ENCODE data around the gene SNTG2. TPM values are rescaled to one million over a fixed set of nuclear protein-coding genes. Genes with fewer than 3 reads are reported as not detected.

The SNTG2 gene
- total and polyA plus RNA-seq, 4 donors: not detected

DNA sequence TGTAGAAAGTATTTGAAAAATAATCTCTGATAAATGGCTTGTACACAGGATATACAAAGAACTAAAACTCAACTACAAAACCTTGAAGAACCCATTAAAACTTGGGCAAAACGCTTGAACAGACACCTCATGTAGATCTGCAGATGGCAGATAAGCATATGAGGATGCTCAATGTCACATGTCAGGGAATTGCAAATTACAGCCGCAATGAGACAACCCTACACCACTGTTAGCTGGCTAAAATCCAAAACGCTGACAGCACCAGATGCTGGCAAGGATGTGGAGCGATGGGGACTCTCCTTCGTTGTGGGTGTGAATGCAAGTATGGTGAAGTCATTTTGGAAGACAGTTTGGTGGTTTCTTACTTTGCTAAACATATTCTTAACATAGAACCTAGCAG lies 53.7 kb downstream of the SNTG2 start:
- 60% methylated on average over 5 of the region's 5 CpGs for WGBS

GRCh38 chr2:1010415-1010930 lies 59.8 kb downstream of the SNTG2 start:
- peaks cover 0 to 3% (median 0%) of the 10 kb centered on the region in 4 donors for H3K27me3 ChIP-seq (ENCODE audit: control insufficient read depth in 4 of 4, insufficient read depth in 4 of 4, low read length in 3 of 4)
- DNase-seq (ENCODE audit: low spot score): no peak
- H3K36me3 ChIP-seq (ENCODE audit: control insufficient read depth in 4 of 4, insufficient read depth in 3 of 4, low read depth in 1 of 4, low read length in 3 of 4): no peaks in the 10 kb centered on the region
- no peak overlapping the region for H3K27ac ChIP-seq (ENCODE audit: low read depth in 1 of 2, low read length in 2 of 2)
- H3K4me3 ChIP-seq (ENCODE audit: low read depth in 1 of 3, low read length in 3 of 3): no peak overlapping the region
- no peak overlapping the region for H3K9ac ChIP-seq (ENCODE audit: low read depth in 1 of 2, low read length in 2 of 2)
- H3K9me3 ChIP-seq (ENCODE audit: control insufficient read depth in 4 of 4, low read length in 3 of 4): no peaks in the 10 kb centered on the region
- no peak for TF ChIP-seq RXRA (IDR thresholded peaks at IDR 0.05)
- TF ChIP-seq, protein P1, sequence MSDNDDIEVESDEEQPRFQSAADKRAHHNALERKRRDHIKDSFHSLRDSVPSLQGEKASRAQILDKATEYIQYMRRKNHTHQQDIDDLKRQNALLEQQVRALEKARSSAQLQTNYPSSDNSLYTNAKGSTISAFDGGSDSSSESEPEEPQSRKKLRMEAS (IDR thresholded peaks at IDR 0.05): no peak
- no peak for TF ChIP-seq SP1 (IDR thresholded peaks at IDR 0.05)
- no peaks in the 10 kb centered on the region for H3K4me1 ChIP-seq (ENCODE audit: control insufficient read depth in 4 of 4, insufficient read depth in 4 of 4, low read length in 3 of 4)
- 25% methylated on average over 7 of the region's 7 CpGs for WGBS

More for the DNA sequence above, 53.7 kb downstream of the SNTG2 start:
- Histone ChIP-seq H3K27ac (ENCODE audit: low read depth in 1 of 2, low read length in 2 of 2) (no peak overlapping the region), H3K9ac (ENCODE audit: low read depth in 1 of 2, low read length in 2 of 2) (no peak overlapping the region), H3K4me1 (ENCODE audit: control insufficient read depth in 4 of 4, insufficient read depth in 4 of 4, low read length in 3 of 4) (no peaks in the 10 kb centered on the region), H3K36me3 (ENCODE audit: control insufficient read depth in 4 of 4, insufficient read depth in 3 of 4, low read depth in 1 of 4, low read length in 3 of 4) (no peaks in the 10 kb centered on the region), H3K27me3 (ENCODE audit: control insufficient read depth in 4 of 4, insufficient read depth in 4 of 4, low read length in 3 of 4) (no peaks in the 10 kb centered on the region), H3K4me3 (ENCODE audit: low read depth in 1 of 3, low read length in 3 of 3) (no peak overlapping the region), H3K9me3 (ENCODE audit: control insufficient read depth in 4 of 4, low read length in 3 of 4) (no peaks in the 10 kb centered on the region)
- DNase-seq (ENCODE audit: low spot score): no peak
- TF ChIP-seq NR2F2 (IDR thresholded peaks at IDR 0.05) (no peak), HNF4A (conservative IDR thresholded peaks at IDR 0.05) (no peak), FOXA1 (IDR thresholded peaks at IDR 0.05) (no peak), TAF1 (conservative IDR thresholded peaks at IDR 0.05) (no peak), EGR1 (IDR thresholded peaks at IDR 0.05; ENCODE audit: low read depth in 2 of 2) (no peak), ZBTB33 (IDR thresholded peaks at IDR 0.05) (no peak), SP1 (IDR thresholded peaks at IDR 0.05) (no peak), RXRA (IDR thresholded peaks at IDR 0.05) (no peak), GABPA (IDR thresholded peaks at IDR 0.05 in 1 of 2, conservative IDR thresholded peaks at IDR 0.05 in 1 of 2) (no peak), FOXA2 (IDR thresholded peaks at IDR 0.05) (no peak), JUND (IDR thresholded peaks at IDR 0.05) (no peak)
- TF ChIP-seq, protein P1 (IDR thresholded peaks at IDR 0.05): no peak
- TF ChIP-seq, protein P2, sequence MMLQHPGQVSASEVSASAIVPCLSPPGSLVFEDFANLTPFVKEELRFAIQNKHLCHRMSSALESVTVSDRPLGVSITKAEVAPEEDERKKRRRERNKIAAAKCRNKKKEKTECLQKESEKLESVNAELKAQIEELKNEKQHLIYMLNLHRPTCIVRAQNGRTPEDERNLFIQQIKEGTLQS (IDR thresholded peaks at IDR 0.05): no peak

DNA sequence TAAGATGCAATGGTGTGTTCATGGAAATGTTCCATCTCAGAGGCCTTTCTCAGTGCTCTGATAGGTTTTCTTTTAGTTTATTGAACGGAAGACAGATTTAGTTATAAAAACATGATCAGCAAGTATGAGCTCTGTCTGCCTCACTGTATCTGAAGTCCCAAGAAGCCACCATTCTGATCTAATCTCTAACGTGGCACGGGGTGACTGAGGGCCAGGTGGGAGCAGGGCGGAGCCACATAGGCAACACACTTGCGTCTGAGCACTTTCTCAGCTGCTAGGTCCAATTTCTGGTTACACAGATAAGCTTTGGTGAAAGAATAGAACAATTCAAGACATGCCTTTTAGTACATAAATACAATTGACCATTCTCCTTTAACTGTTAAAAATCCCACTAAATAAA lies 60.4 kb downstream of the SNTG2 start:
- Histone ChIP-seq H3K36me3 (ENCODE audit: control insufficient read depth in 4 of 4, insufficient read depth in 3 of 4, low read depth in 1 of 4, low read length in 3 of 4) (no peaks in the 10 kb centered on the region), H3K27me3 (ENCODE audit: control insufficient read depth in 4 of 4, insufficient read depth in 4 of 4, low read length in 3 of 4) (peaks cover 0 to 3% (median 0%) of the 10 kb centered on the region in 4 donors), H3K9me3 (ENCODE audit: control insufficient read depth in 4 of 4, low read length in 3 of 4) (no peaks in the 10 kb centered on the region), H3K4me3 (ENCODE audit: low read depth in 1 of 3, low read length in 3 of 3) (no peak overlapping the region), H3K9ac (ENCODE audit: low read depth in 1 of 2, low read length in 2 of 2) (no peak overlapping the region), H3K4me1 (ENCODE audit: control insufficient read depth in 4 of 4, insufficient read depth in 4 of 4, low read length in 3 of 4) (no peaks in the 10 kb centered on the region), H3K27ac (ENCODE audit: low read depth in 1 of 2, low read length in 2 of 2) (no peak overlapping the region)
- TF ChIP-seq YY1 (IDR thresholded peaks at IDR 0.05) (no peak), RXRA (IDR thresholded peaks at IDR 0.05) (no peak), ZBTB33 (IDR thresholded peaks at IDR 0.05) (no peak), FOXA1 (IDR thresholded peaks at IDR 0.05) (no peak), HNF4G (IDR thresholded peaks at IDR 0.05) (no peak), HNF4A (conservative IDR thresholded peaks at IDR 0.05) (no peak), NR2F2 (IDR thresholded peaks at IDR 0.05) (no peak), GABPA (IDR thresholded peaks at IDR 0.05 in 1 of 2, conservative IDR thresholded peaks at IDR 0.05 in 1 of 2) (no peak), FOXA2 (IDR thresholded peaks at IDR 0.05) (no peak), SP1 (IDR thresholded peaks at IDR 0.05) (no peak), EGR1 (IDR thresholded peaks at IDR 0.05; ENCODE audit: low read depth in 2 of 2) (no peak), TAF1 (conservative IDR thresholded peaks at IDR 0.05) (no peak), JUND (IDR thresholded peaks at IDR 0.05) (no peak)
- TF ChIP-seq, protein P1 (IDR thresholded peaks at IDR 0.05): no peak
- TF ChIP-seq, protein P2 (IDR thresholded peaks at IDR 0.05): no peak
- WGBS: 43% methylated on average over 5 of the region's 5 CpGs
- DNase-seq (ENCODE audit: low spot score): no peak
